ENCODE data around the gene ADAMTS5.

DNA sequence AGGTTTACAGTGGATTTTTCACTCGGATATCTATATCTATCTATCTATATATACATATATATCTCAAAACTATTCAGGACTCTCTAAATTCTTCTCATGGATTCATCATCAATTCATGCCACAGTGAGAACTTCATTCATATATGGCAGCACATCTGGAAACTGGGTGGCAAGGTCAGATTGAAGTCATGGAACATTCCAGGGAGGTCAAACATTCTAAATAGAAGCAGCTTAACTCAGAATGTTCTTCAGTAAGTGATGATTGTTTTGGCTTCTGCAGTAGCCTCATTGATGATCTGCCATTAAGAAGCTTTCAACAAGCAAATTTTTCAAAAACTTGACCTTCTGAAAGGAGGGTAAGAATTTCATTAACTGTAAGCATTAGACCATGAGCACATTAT is 74.7 kb downstream of the ADAMTS5 start:
- TF ChIP-seq, protein P1, sequence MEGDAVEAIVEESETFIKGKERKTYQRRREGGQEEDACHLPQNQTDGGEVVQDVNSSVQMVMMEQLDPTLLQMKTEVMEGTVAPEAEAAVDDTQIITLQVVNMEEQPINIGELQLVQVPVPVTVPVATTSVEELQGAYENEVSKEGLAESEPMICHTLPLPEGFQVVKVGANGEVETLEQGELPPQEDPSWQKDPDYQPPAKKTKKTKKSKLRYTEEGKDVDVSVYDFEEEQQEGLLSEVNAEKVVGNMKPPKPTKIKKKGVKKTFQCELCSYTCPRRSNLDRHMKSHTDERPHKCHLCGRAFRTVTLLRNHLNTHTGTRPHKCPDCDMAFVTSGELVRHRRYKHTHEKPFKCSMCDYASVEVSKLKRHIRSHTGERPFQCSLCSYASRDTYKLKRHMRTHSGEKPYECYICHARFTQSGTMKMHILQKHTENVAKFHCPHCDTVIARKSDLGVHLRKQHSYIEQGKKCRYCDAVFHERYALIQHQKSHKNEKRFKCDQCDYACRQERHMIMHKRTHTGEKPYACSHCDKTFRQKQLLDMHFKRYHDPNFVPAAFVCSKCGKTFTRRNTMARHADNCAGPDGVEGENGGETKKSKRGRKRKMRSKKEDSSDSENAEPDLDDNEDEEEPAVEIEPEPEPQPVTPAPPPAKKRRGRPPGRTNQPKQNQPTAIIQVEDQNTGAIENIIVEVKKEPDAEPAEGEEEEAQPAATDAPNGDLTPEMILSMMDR (IDR thresholded peaks at IDR 0.05), result no peak
- no peak for TF ChIP-seq POLR2A (IDR thresholded peaks at IDR 0.05)
